K562 (cell line): ENCODE results near the gene TUBGCP6. TPM values are rescaled to one million over a fixed set of nuclear protein-coding genes. Genes with fewer than 3 reads are reported as not detected.
A peak's percentile ranks its signal among the peaks of the same experiment; 100 is the strongest.

Experiments used
- BCOR ChIP-seq: fragments of 450-650 bp; IDR thresholded peaks from 2 replicates; pipeline ENCODE4 v1.6.1; 2016
- CREM ChIP-seq: IDR thresholded peaks from 2 replicates; pipeline ENCODE4 v1.6.1; 2014; ENCODE audit warnings: antibody characterized with exemption, low read depth
- CXXC5 ChIP-seq: fragments of 250-450 bp; sonication (Bioruptor Pico); IDR thresholded peaks from 2 replicates; pipeline ENCODE4 v1.8.0; 2022; ENCODE audit warnings: inconsistent platforms, mild to moderate bottlenecking, moderate library complexity
- E2F5 ChIP-seq: sonication (generic); formaldehyde crosslinking; IDR thresholded peaks from 2 replicates; pipeline ENCODE4 v1.8.0; 2022; ENCODE audit warnings: mild to moderate bottlenecking, missing genetic modification reagents
- E2F6 ChIP-seq, 2 experiments: IDR thresholded peaks; 2 replicates each; pipeline ENCODE4 v1.6.1; 2011; ENCODE audit warnings: borderline replicate concordance in 1 of 2, control low read depth in 1 of 2, low read depth in 1 of 2, low read length in 1 of 2, mild to moderate bottlenecking in 1 of 2, mixed read lengths in 1 of 2, moderate library complexity in 1 of 2; ENCODE audit not compliant: insufficient read depth in 1 of 2, insufficient read length in 1 of 2, poor library complexity in 1 of 2, severe bottlenecking in 1 of 2; ENCODE audit errors: extremely low read depth in 1 of 2
- EGR1 ChIP-seq: fragments of 450-650 bp; conservative IDR thresholded peaks from 2 replicates; pipeline ENCODE4 v1.6.1; 2017; ENCODE audit warnings: mild to moderate bottlenecking
- ETS1 ChIP-seq: conservative IDR thresholded peaks from 2 replicates; pipeline ENCODE4 v1.6.1; 2011; ENCODE audit warnings: low read depth, mild to moderate bottlenecking, low read length; ENCODE audit not compliant: control insufficient read depth
- GABPB1 ChIP-seq: sonication (generic); formaldehyde crosslinking; IDR thresholded peaks from 2 replicates; pipeline ENCODE4 v1.8.0; 2022; ENCODE audit warnings: mild to moderate bottlenecking, missing genetic modification reagents
- GTF3C2 ChIP-seq: IDR thresholded peaks from 3 replicates; pipeline ENCODE4 v1.6.1; 2011; ENCODE audit warnings: borderline replicate concordance, mild to moderate bottlenecking, moderate library complexity; ENCODE audit not compliant: insufficient read length; ENCODE audit errors: extremely low read depth
- HCFC1 ChIP-seq: IDR thresholded peaks from 2 replicates; pipeline ENCODE4 v1.6.1; 2012; ENCODE audit warnings: low read depth, low read length, improper control_type of control experiment
- HDAC1 ChIP-seq, 2 experiments: fragments of 450-650 bp; IDR thresholded peaks; 2 replicates each; pipeline ENCODE4 v1.6.1; 2016 to 2017; ENCODE audit warnings: inconsistent platforms in 1 of 2, mild to moderate bottlenecking in 1 of 2, moderate library complexity in 1 of 2
- MAZ ChIP-seq, 2 experiments: fragments of 450-650 bp in 1 of 2; sonication (generic) in 1 of 2; formaldehyde crosslinking; IDR thresholded peaks in 1 of 2; conservative IDR thresholded peaks in 1 of 2; 2 replicates each; pipeline versions ENCODE4 v1.4.0 to v1.5.0; 2020; ENCODE audit warnings: mild to moderate bottlenecking in 1 of 2, missing genetic modification reagents in 1 of 2
- NEUROD1 ChIP-seq: fragments of 150-350 bp; IDR thresholded peaks from 2 replicates; pipeline ENCODE4 v1.6.1; 2014; ENCODE audit warnings: borderline replicate concordance, low read length, low read depth; ENCODE audit not compliant: partially characterized antibody
- PRPF4 ChIP-seq: fragments of 200-400 bp; formaldehyde crosslinking; IDR thresholded peaks from one replicate; pipeline ENCODE4 v1.6.1; 2017; ENCODE audit warnings: low read length, low read depth, mild to moderate bottlenecking; ENCODE audit not compliant: insufficient read depth, poor library complexity, severe bottlenecking
- SMARCE1 ChIP-seq: fragments of 450-650 bp; IDR thresholded peaks from 2 replicates; pipeline ENCODE4 v1.7.1; 2016; ENCODE audit warnings: mild to moderate bottlenecking
- SPI1 ChIP-seq: IDR thresholded peaks from 2 replicates; pipeline ENCODE4 v1.6.1; 2011; ENCODE audit warnings: low read depth, low read length, control low read depth, borderline replicate concordance
- TAF1 ChIP-seq: IDR thresholded peaks from 2 replicates; pipeline ENCODE4 v1.6.1; 2011; ENCODE audit warnings: mild to moderate bottlenecking, low read length, moderate library complexity; ENCODE audit not compliant: insufficient read depth, control insufficient read depth, severe bottlenecking; ENCODE audit errors: extremely low read depth
- TSC22D4 ChIP-seq: fragments of 450-650 bp; IDR thresholded peaks from 2 replicates; pipeline ENCODE4 v1.6.1; 2016; ENCODE audit warnings: missing genetic modification characterization, missing biosample characterization, control low read depth
- ZNF436 ChIP-seq: fragments of 250-450, 450-650 bp; sonication (Bioruptor Pico); formaldehyde crosslinking; IDR thresholded peaks from 2 replicates; pipeline ENCODE4 v1.7.0; 2020; ENCODE audit warnings: mild to moderate bottlenecking
- ZNF644 ChIP-seq: fragments of 200-800 bp; sonication (Bioruptor generic); IDR thresholded peaks from 2 replicates; pipeline ENCODE4 v1.6.1; 2016; ENCODE audit warnings: low read depth, missing genetic modification characterization, missing compliant biosample characterization
- ZNF75A ChIP-seq: fragments of 450-650 bp; formaldehyde crosslinking; IDR thresholded peaks from 2 replicates; pipeline ENCODE4 v1.4.0; 2020; ENCODE audit warnings: mild to moderate bottlenecking
- polyA plus RNA-seq, 8 experiments: library from polyadenylated mRNA; depleted of rRNA in 4 of 8; stranded (reverse) in 5 of 8; unstranded in 3 of 8; fragments of >200 nt; fragmentation: Nextera tagmentation in 2 of 8; fragmentation: Illumina TruSeq in 1 of 8; extraction: Ambion mirVana in 2 of 8; extraction: Trizol in 1 of 8; gene quantifications; 2 replicates each; pipeline versions ENCODE4 v1.2.1 to v1.2.3, GENCODE V29; 2011 to 2014; ENCODE audit warnings: inconsistent platforms in 1 of 8, missing spikeins in 1 of 8
- total RNA-seq, 7 experiments: library from RNA; depleted of rRNA in 6 of 7; stranded (reverse); fragments of >200 nt in 6 of 7; fragmentation: Illumina TruSeq in 2 of 7; extraction: Trizol in 2 of 7; gene quantifications; 2 replicates each; pipeline versions ENCODE4 v1.2.1 to v1.2.3, GENCODE V29; 2011 to 2021; ENCODE audit warnings: low replicate concordance in 1 of 7

Gene TUBGCP6
- total and polyA plus RNA-seq, 9 of the 15 experiments (the other 6 are each of a cell fraction or from before 2014, with no cell fraction given), result 0.76 to 33.0 (median 10.1) TPM

GRCh38 chr22:50185375-50186087, 59.3 kb downstream of the TUBGCP6 start, which contains the start of gene TRABD (continued):
- TF ChIP-seq MAZ (CRISPR knock-in tag; conservative IDR thresholded peaks at IDR 0.05 in 1 of 2, IDR thresholded peaks at IDR 0.05 in 1 of 2) (peak; percentile 48; a peak in 1 of 4 replicates), BCOR (0 out of 2 replicates have a peak, but pooled peaks have one; percentile 35), ETS1 (0 out of 2 replicates have a peak, but pooled peaks have one; percentile 39), E2F6 (IDR thresholded peaks at IDR 0.05; ENCODE audit: borderline replicate concordance in 1 of 2, extremely low read depth in 1 of 2, insufficient read depth in 1 of 2, insufficient read length in 1 of 2, low read depth in 1 of 2, low read length in 1 of 2, poor library complexity in 1 of 2, severe bottlenecking in 1 of 2) (peak in 1 of 2 experiments; percentile 66), CXXC5 (CRISPR knock-in tag) (peak; percentile 34; the same call in 1 of the 2 replicates), HCFC1 (peak; percentile 83), EGR1 (0 out of 2 replicates have a peak, but pooled peaks have one; percentile 14), TSC22D4 (tag) (no peak), HDAC1 (IDR thresholded peaks at IDR 0.05) (no peak), GTF3C2 (peak; percentile 94), SMARCE1 (no peak), E2F5 (CRISPR knock-in tag) (no peak), NEUROD1 (peak; percentile 32), GABPB1 (CRISPR knock-in tag) (no peak), ZNF644 (peak; percentile 60; the same call in 1 of the 2 replicates), ZNF75A (CRISPR knock-in tag) (no peak), ZNF436 (no peak), PRPF4 (peak; percentile 59), SPI1 (no peak), TAF1 (peak; percentile 49), CREM (0 out of 2 replicates have a peak, but pooled peaks have one; percentile 34)
